Measurements from ENCODE around the gene GNAI1. TPM values are rescaled to one million over a fixed set of nuclear protein-coding genes. Genes with fewer than 3 reads are reported as not detected.
A peak's percentile ranks its signal among the peaks of the same experiment; 100 is the strongest.

GNAI1 gene
- total RNA-seq, 2 experiments from 2014 or later = 1.7 to 2.8 TPM

GRCh38 chr7:80133361-80134114 is 1.1 kb upstream of the GNAI1 start:
- no peak for ATAC-seq
- CTCF ChIA-PET = interaction anchor here (1.1 to 1.5 kb wide), 2 partner anchors 109 to 259 kb away, joined by 3 to 4 read pairs; no protein-coding TSS in a partner anchor
- Mint-ChIP-seq H3K36me3 (ENCODE audit: low read depth) (no peaks in the 10 kb centered on the region), H3K27me3 (peaks cover 35% of the 10 kb centered on the region), H3K4me3 (peak overlapping the region; percentile 69), H3K27ac (no peak overlapping the region), H3K9me3 (no peaks in the 10 kb centered on the region), H3K4me1 (ENCODE audit: low read depth) (peaks cover 24% of the 10 kb centered on the region)
- no peak for TF ChIP-seq CTCF (IDR thresholded peaks at IDR 0.05)
- intact Hi-C loops (cut with micrococcal nuclease) = loop anchor here (10.0 kb wide), 1 partner anchor 261 kb away; no protein-coding TSS in a partner anchor
- POLR2A ChIA-PET = no interaction called here
- no peak for DNase-seq

- no peaks in the 10 kb centered on the region for H3K36me3 Mint-ChIP-seq (ENCODE audit: low read depth)
- H3K27ac Mint-ChIP-seq = peak overlapping the region; percentile 33
- H3K9me3 Mint-ChIP-seq = no peaks in the 10 kb centered on the region
- intact Hi-C loops (cut with micrococcal nuclease) = loop anchor here (10.0 kb wide), 1 partner anchor 261 kb away; no protein-coding TSS in a partner anchor
- no peak for ATAC-seq
- peak overlapping the region; percentile 69 for H3K4me3 Mint-ChIP-seq
- ChIA-PET CTCF (interaction anchor here (1.0 to 1.5 kb wide), 3 partner anchors 108 to 258 kb away, joined by 3 to 4 read pairs (median 3); no protein-coding TSS in a partner anchor), POLR2A (no interaction called here)
- TF ChIP-seq CTCF (IDR thresholded peaks at IDR 0.05) = no peak
- H3K27me3 Mint-ChIP-seq = peaks cover 36% of the 10 kb centered on the region
- DNase-seq = no peak
- peaks cover 28% of the 10 kb centered on the region for H3K4me1 Mint-ChIP-seq (ENCODE audit: low read depth)
These were observed 506 bp upstream of the GNAI1 start for GRCh38 chr7:80134115-80134535.

- peak overlapping the region; percentile 58 for H3K27ac Mint-ChIP-seq
These were observed 876 bp downstream of the GNAI1 start for GRCh38 chr7:80135309-80136104.

GRCh38 chr7:80136261-80137055 is 1.8 kb downstream of the GNAI1 start:
- POLR2A ChIA-PET = interaction anchor here (1.1 to 1.2 kb wide), 2 partner anchors 15 to 62 kb away, joined by 3 to 4 read pairs; no protein-coding TSS in a partner anchor
- no peaks in the 10 kb centered on the region for H3K9me3 Mint-ChIP-seq
- no peak for TF ChIP-seq CTCF (IDR thresholded peaks at IDR 0.05)
- peaks cover 42% of the 10 kb centered on the region for H3K27me3 Mint-ChIP-seq
- H3K27ac Mint-ChIP-seq = peak overlapping the region; percentile 58
- peak; percentile 31 for DNase-seq
- H3K4me1 Mint-ChIP-seq (ENCODE audit: low read depth) = peaks cover 30% of the 10 kb centered on the region
- H3K4me3 Mint-ChIP-seq = peak overlapping the region; percentile 72
- CTCF ChIA-PET = no interaction called here
- no peaks in the 10 kb centered on the region for H3K36me3 Mint-ChIP-seq (ENCODE audit: low read depth)
- peak; percentile 70 for ATAC-seq
- intact Hi-C loops (cut with micrococcal nuclease) = loop anchor here (5.0 to 10.0 kb wide), 2 partner anchors 36 to 258 kb away; no protein-coding TSS in a partner anchor

More at GRCh38 chr7:80135309-80136104, 876 bp downstream of the GNAI1 start:
- peaks cover 40% of the 10 kb centered on the region for H3K27me3 Mint-ChIP-seq
- ChIA-PET CTCF (interaction anchor here (1.1 kb wide), 1 partner anchor 15 kb away, joined by 3 read pairs; no protein-coding TSS in a partner anchor), POLR2A (interaction anchor here (1.0 to 1.2 kb wide), 3 partner anchors 16 to 73 kb away, joined by 3 to 4 read pairs (median 3); no protein-coding TSS in a partner anchor)
- no peaks in the 10 kb centered on the region for H3K36me3 Mint-ChIP-seq (ENCODE audit: low read depth)
- TF ChIP-seq CTCF (IDR thresholded peaks at IDR 0.05) = no peak
- intact Hi-C loops (cut with micrococcal nuclease) = loop anchor here (5.0 to 10.0 kb wide), 2 partner anchors 37 to 259 kb away; no protein-coding TSS in a partner anchor
- H3K4me3 Mint-ChIP-seq = peak overlapping the region; percentile 72
- H3K9me3 Mint-ChIP-seq = no peaks in the 10 kb centered on the region
- H3K4me1 Mint-ChIP-seq (ENCODE audit: low read depth) = peaks cover 30% of the 10 kb centered on the region
- DNase-seq (peak; percentile 45), ATAC-seq (peak; percentile 26)

All from activated CD8-positive, alpha-beta T cell treated with anti-CD3 and anti-CD28 coated beads for 36 hours (primary cell).